GM12878 (cell line): Measurements from ENCODE around the gene NHEJ1. TPM values are rescaled to one million over a fixed set of nuclear protein-coding genes. Genes with fewer than 3 reads are reported as not detected.

Experiments
- ATAC-seq: fragments of 200-7000 bp; cut with Tn5 transposase; 3 replicates; pipeline ENCODE4 v1.9.1; 2020; ENCODE audit warnings: mild to moderate bottlenecking, moderate library complexity
- BruUV-seq: library from RNA; stranded (reverse); fragments of 400-500 nt; replicated peaks from 2 replicates; lab custom pipeline; 2021; lab: Mats Ljungman, UMichigan
- CTCF ChIA-PET: fragments of 300-600 bp; sonication (Branson Sonifier 250); formaldehyde crosslinking; extraction: SDS; loops from one replicate; lab custom pipeline; 2021; ENCODE audit warnings: inconsistent platforms; lab: Yijun Ruan, JAX
- POLR2A ChIA-PET: fragments of 350-600 bp; formaldehyde crosslinking; extraction: SDS; loops from one replicate; lab custom pipeline; 2021; ENCODE audit warnings: inconsistent platforms; lab: Charles Lee
- RAD21 ChIA-PET: fragments of 300-600 bp; sonication (Branson Sonifier 250); formaldehyde crosslinking; loops from one replicate; lab custom pipeline; 2023; ENCODE audit warnings: antibody characterized with exemption; ENCODE audit not compliant: unreplicated experiment; lab: Charles Lee
- SMC1A ChIA-PET: fragments of 300-600 bp; sonication (Branson Sonifier 250); formaldehyde crosslinking; loops from one replicate; lab custom pipeline; 2023; ENCODE audit not compliant: unreplicated experiment, uncharacterized antibody; lab: Charles Lee
- DNase-seq: peaks from one replicate; pipeline ENCODE4 v3.0.0-alpha.2; 2011; ENCODE audit warnings: low read depth, low spot score
- FAIRE-seq: peaks from 3 replicates; lab custom pipeline; 2011; peaks lifted over from hg19 to GRCh38; lab: Jason Lieb, UNC
- H2AFZ ChIP-seq: 2 replicates; pipeline ENCODE4 v1.6.0; 2011; ENCODE audit warnings: low read depth, low read length, control low read depth; ENCODE audit not compliant: control insufficient read depth
- H3K27ac ChIP-seq: 2 replicates; pipeline ENCODE4 v1.5.1; 2011; ENCODE audit warnings: control low read depth; ENCODE audit not compliant: control insufficient read depth, insufficient read depth
- H3K27me3 ChIP-seq, 2 experiments: replicated peaks in 1 of 2; 2 replicates each; pipeline versions ENCODE4 v1.6.0 to v1.6.1; 2011; ENCODE audit warnings: low read length in 1 of 2; ENCODE audit not compliant: control insufficient read depth in 2 of 2, insufficient read depth in 2 of 2
- H3K36me3 ChIP-seq, 2 experiments: 2 replicates each; pipeline ENCODE4 v1.5.1; 2011; ENCODE audit warnings: low read length in 1 of 2; ENCODE audit not compliant: control insufficient read depth in 2 of 2, insufficient read depth in 2 of 2
- H3K4me1 ChIP-seq: 2 replicates; pipeline ENCODE4 v1.6.1; 2011; ENCODE audit warnings: mild to moderate bottlenecking, low read length, moderate library complexity, mixed read lengths; ENCODE audit not compliant: control insufficient read depth, insufficient read depth
- H3K4me2 ChIP-seq: 2 replicates; pipeline ENCODE4 v1.6.0; 2011; ENCODE audit warnings: control low read depth; ENCODE audit not compliant: control insufficient read depth, insufficient read depth
- H3K4me3 ChIP-seq: fragments of 200-600 bp; sonication (generic); 2 replicates; pipeline ENCODE4 v1.5.1; 2016
- H3K79me2 ChIP-seq: 2 replicates; pipeline ENCODE4 v1.6.0; 2011; ENCODE audit warnings: low read length; ENCODE audit not compliant: control insufficient read depth, insufficient read depth
- H3K9ac ChIP-seq: 2 replicates; pipeline ENCODE4 v1.8.0; 2011; ENCODE audit warnings: low read length, control low read depth, mixed read lengths; ENCODE audit not compliant: control insufficient read depth, insufficient read depth
- H3K9me3 ChIP-seq: replicated peaks from 3 replicates; pipeline ENCODE4 v1.5.1; 2011; ENCODE audit warnings: mild to moderate bottlenecking, low read length; ENCODE audit not compliant: control insufficient read depth, insufficient read depth
- H4K20me1 ChIP-seq: 2 replicates; pipeline ENCODE4 v1.6.0; 2011; ENCODE audit not compliant: control insufficient read depth, insufficient read depth
- ASH2L ChIP-seq: fragments of 300-600, 200-600 bp; sonication (generic); IDR thresholded peaks from 2 replicates; pipeline ENCODE4 v1.6.1; 2017; ENCODE audit warnings: low read depth, mild to moderate bottlenecking, borderline replicate concordance
- CBX3 ChIP-seq: fragments of 200-600 bp; sonication (generic); IDR thresholded peaks from 2 replicates; pipeline ENCODE4 v1.6.1; 2016; ENCODE audit warnings: low read depth, borderline replicate concordance
- MEF2A ChIP-seq: IDR thresholded peaks from 2 replicates; pipeline ENCODE4 v1.6.1; 2011; ENCODE audit warnings: low read depth, mild to moderate bottlenecking, low read length, moderate library complexity; ENCODE audit not compliant: insufficient read depth
- MXI1 ChIP-seq: fragments of 150-350 bp; IDR thresholded peaks from 2 replicates; pipeline ENCODE4 v1.6.1; 2011; ENCODE audit warnings: low read depth, mild to moderate bottlenecking, inconsistent platforms, low read length, improper control_type of control experiment
- NFXL1 ChIP-seq: fragments of 450-650 bp; IDR thresholded peaks from 2 replicates; pipeline ENCODE4 v1.6.1; 2017; ENCODE audit warnings: antibody characterized with exemption, mild to moderate bottlenecking, borderline replicate concordance
- NRF1 ChIP-seq: conservative IDR thresholded peaks from 2 replicates; pipeline ENCODE4 v1.6.1; 2011; ENCODE audit warnings: mild to moderate bottlenecking, low read depth, low read length, improper control_type of control experiment
- PAX5 ChIP-seq: IDR thresholded peaks from 2 replicates; pipeline ENCODE4 v1.6.1; 2011; ENCODE audit warnings: low read depth, low read length, borderline replicate concordance
- POLR2AphosphoS5 ChIP-seq: IDR thresholded peaks from 2 replicates; pipeline ENCODE4 v1.6.1; 2011; ENCODE audit warnings: mild to moderate bottlenecking, low read length, inconsistent platforms
- SPI1 ChIP-seq: IDR thresholded peaks from 2 replicates; pipeline ENCODE4 v1.6.1; 2011; ENCODE audit warnings: low read depth, mild to moderate bottlenecking, low read length, moderate library complexity, borderline replicate concordance; ENCODE audit not compliant: insufficient read depth
- TCF3 ChIP-seq: IDR thresholded peaks from 2 replicates; pipeline ENCODE4 v1.6.1; 2012; ENCODE audit warnings: low read depth, mild to moderate bottlenecking, low read length, borderline replicate concordance; ENCODE audit not compliant: insufficient read depth
- TCF7 ChIP-seq: IDR thresholded peaks from 2 replicates; pipeline ENCODE4 v1.6.1; 2014; ENCODE audit warnings: antibody characterized with exemption, borderline replicate concordance
- ZNF217 ChIP-seq: fragments of 450-650 bp; IDR thresholded peaks from 2 replicates; pipeline ENCODE4 v1.6.1; 2017; ENCODE audit warnings: antibody characterized with exemption, mild to moderate bottlenecking
- ZSCAN29 ChIP-seq: fragments of 450-650 bp; IDR thresholded peaks from 2 replicates; pipeline ENCODE4 v1.6.1; 2017; ENCODE audit warnings: mild to moderate bottlenecking, moderate library complexity
- WGBS: methylation state at CpG from one replicate; pipeline ENCODE4 v1.1.6; 2016; ENCODE audit warnings: low lambda C conversion rate; ENCODE audit not compliant: insufficient replicate concordance, insufficient coverage; ENCODE audit errors: missing lambda C conversion rate; 5-methylcytosine and 5-hydroxymethylcytosine counted together
- in situ Hi-C: fragments of 300-500 bp; cut with MboI; formaldehyde crosslinking; loops from 9 replicates; pipeline ENCODE4 v1.14.3; 2018; ENCODE audit warnings: mixed read lengths
- intact Hi-C: fragments of 100-400 bp; cut with micrococcal nuclease; formaldehyde crosslinking; loops from one replicate; pipeline ENCODE4 v1.14.2; 2022; ENCODE audit not compliant: unreplicated experiment
- polyA plus RNA-seq, 11 experiments: library from polyadenylated mRNA; depleted of rRNA in 4 of 11; unstranded in 6 of 11; stranded (reverse) in 5 of 11; fragments of >200 nt; fragmentation: Nextera tagmentation in 4 of 11; fragmentation: Illumina TruSeq in 1 of 11; extraction: Ambion mirVana in 4 of 11; extraction: Trizol in 1 of 11; gene quantifications; 1 replicate in 1 of 11; 2 replicates in 10 of 11; pipeline versions ENCODE4 v1.2.1 to v1.2.3, GENCODE V29; 2011 to 2016; ENCODE audit warnings: inconsistent platforms in 2 of 11, missing spikeins in 2 of 11, low read depth in 1 of 11
- total RNA-seq, 4 experiments: library from RNA; depleted of rRNA in 3 of 4; stranded (reverse); fragments of >200 nt in 3 of 4; fragmentation: Illumina TruSeq in 1 of 4; extraction: Trizol in 1 of 4; gene quantifications; 2 replicates each; pipeline versions ENCODE4 v1.2.1 to v1.2.3, GENCODE V29; 2013 to 2021
- TF ChIP-seq, protein P1 (sequence below): fragments of 450-650 bp; IDR thresholded peaks from 2 replicates; pipeline ENCODE4 v1.6.1; 2016; ENCODE audit warnings: mild to moderate bottlenecking, moderate library complexity, borderline replicate concordance
- TF ChIP-seq, protein P2 (sequence below): IDR thresholded peaks from 2 replicates; pipeline ENCODE4 v1.6.1; 2011; ENCODE audit warnings: borderline replicate concordance, low read depth, mild to moderate bottlenecking, moderate library complexity, mixed read lengths, low read length; ENCODE audit not compliant: insufficient read depth; ENCODE audit errors: extremely low read length
- TF ChIP-seq, protein P3 (sequence below): IDR thresholded peaks from 2 replicates; pipeline ENCODE4 v1.6.1; 2012; ENCODE audit warnings: low read depth, low read length, improper control_type of control experiment

The NHEJ1 gene
- total and polyA plus RNA-seq, 10 of the 15 experiments (the other 5 are each of a cell fraction or from before 2014, with no cell fraction given) = 11.8 to 20.2 (median 17.0) TPM

DNA sequence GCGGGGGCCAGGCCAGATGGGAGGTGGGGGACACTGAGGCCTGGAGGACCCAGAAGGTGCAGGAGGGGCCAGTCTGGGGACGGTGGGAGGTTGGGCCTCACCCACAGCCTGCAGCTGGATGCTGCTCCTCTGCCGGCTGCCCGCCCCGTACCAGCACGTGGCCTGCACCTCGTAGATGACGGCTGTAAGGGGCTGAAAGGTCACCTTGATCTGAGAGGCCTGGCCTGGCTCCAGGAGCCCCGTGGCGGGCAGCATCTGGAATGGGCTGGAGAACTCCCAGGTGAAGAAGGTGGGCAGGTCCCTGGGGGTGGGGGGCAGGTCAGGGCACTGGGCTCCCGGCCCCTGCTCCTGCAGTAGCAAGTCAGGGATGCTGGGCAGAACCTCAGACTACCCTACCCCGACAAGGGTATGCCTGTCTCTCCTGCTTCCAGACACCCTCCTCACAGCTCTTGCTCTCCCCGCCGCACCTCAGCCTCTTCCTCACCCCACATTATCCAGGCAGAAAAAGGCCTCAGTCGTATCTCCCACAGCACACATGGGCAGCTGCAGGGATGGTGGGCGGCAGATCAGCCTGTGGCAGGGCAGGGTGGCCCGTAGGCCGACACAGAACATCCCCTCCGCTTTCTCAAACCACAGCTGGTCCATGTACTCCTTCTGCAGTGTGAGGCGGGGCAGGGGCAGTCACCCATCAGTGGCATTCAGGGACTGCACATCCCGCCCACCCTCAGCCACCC is 129.4 kb downstream of the NHEJ1 start:
- intact Hi-C loops = no loop called here
- no peak overlapping the region for H3K4me2 ChIP-seq
- ChIA-PET POLR2A (no interaction called here), CTCF (interaction anchor here (1.6 to 6.6 kb wide), 3 partner anchors 36 to 124 kb away, joined by 4 to 100 read pairs (median 13); no protein-coding TSS in a partner anchor), RAD21 (interaction anchor here (1.3 to 3.1 kb wide), 2 partner anchors 88 to 122 kb away, joined by 4 to 41 read pairs; no protein-coding TSS in a partner anchor), SMC1A (no interaction called here)
- no peak for FAIRE-seq
- no peaks in the 10 kb centered on the region for H3K9me3 ChIP-seq
- H3K27me3 ChIP-seq = no peaks in the 10 kb centered on the region; a peak in 2 of 4 replicates
- H4K20me1 ChIP-seq = no peaks in the 10 kb centered on the region
- no peak overlapping the region for H3K27ac ChIP-seq
- DNase-seq = no peak
- in situ Hi-C loops = no loop called here
- no peak overlapping the region for H3K9ac ChIP-seq
- no peaks in the 10 kb centered on the region for H3K36me3 ChIP-seq
- H2AFZ ChIP-seq = no peak overlapping the region
- H3K4me1 ChIP-seq = no peaks in the 10 kb centered on the region
- ATAC-seq = no peak
- H3K79me2 ChIP-seq = no peaks in the 10 kb centered on the region
- BruUV-seq = no TSS peak
- WGBS = 36% methylated on average over 20 of the region's 21 CpGs
- H3K4me3 ChIP-seq = no peak overlapping the region
- TF ChIP-seq, protein P1, sequence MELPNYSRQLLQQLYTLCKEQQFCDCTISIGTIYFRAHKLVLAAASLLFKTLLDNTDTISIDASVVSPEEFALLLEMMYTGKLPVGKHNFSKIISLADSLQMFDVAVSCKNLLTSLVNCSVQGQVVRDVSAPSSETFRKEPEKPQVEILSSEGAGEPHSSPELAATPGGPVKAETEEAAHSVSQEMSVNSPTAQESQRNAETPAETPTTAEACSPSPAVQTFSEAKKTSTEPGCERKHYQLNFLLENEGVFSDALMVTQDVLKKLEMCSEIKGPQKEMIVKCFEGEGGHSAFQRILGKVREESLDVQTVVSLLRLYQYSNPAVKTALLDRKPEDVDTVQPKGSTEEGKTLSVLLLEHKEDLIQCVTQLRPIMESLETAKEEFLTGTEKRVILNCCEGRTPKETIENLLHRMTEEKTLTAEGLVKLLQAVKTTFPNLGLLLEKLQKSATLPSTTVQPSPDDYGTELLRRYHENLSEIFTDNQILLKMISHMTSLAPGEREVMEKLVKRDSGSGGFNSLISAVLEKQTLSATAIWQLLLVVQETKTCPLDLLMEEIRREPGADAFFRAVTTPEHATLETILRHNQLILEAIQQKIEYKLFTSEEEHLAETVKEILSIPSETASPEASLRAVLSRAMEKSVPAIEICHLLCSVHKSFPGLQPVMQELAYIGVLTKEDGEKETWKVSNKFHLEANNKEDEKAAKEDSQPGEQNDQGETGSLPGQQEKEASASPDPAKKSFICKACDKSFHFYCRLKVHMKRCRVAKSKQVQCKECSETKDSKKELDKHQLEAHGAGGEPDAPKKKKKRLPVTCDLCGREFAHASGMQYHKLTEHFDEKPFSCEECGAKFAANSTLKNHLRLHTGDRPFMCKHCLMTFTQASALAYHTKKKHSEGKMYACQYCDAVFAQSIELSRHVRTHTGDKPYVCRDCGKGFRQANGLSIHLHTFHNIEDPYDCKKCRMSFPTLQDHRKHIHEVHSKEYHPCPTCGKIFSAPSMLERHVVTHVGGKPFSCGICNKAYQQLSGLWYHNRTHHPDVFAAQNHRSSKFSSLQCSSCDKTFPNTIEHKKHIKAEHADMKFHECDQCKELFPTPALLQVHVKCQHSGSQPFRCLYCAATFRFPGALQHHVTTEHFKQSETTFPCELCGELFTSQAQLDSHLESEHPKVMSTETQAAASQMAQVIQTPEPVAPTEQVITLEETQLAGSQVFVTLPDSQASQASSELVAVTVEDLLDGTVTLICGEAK = no peak
- TF ChIP-seq, protein P2, sequence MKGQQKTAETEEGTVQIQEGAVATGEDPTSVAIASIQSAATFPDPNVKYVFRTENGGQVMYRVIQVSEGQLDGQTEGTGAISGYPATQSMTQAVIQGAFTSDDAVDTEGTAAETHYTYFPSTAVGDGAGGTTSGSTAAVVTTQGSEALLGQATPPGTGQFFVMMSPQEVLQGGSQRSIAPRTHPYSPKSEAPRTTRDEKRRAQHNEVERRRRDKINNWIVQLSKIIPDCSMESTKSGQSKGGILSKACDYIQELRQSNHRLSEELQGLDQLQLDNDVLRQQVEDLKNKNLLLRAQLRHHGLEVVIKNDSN = no peak
- TF ChIP-seq ZSCAN29 (no peak), ZNF217 (no peak), POLR2AphosphoS5 (no peak), TCF7 (no peak), MXI1 (no peak), ASH2L (no peak), NRF1 (no peak), TCF3 (no peak), NFXL1 (no peak), MEF2A (no peak), CBX3 (no peak), SPI1 (no peak), PAX5 (no peak)
- TF ChIP-seq, protein P3, sequence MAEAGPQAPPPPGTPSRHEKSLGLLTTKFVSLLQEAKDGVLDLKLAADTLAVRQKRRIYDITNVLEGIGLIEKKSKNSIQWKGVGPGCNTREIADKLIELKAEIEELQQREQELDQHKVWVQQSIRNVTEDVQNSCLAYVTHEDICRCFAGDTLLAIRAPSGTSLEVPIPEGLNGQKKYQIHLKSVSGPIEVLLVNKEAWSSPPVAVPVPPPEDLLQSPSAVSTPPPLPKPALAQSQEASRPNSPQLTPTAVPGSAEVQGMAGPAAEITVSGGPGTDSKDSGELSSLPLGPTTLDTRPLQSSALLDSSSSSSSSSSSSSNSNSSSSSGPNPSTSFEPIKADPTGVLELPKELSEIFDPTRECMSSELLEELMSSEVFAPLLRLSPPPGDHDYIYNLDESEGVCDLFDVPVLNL = no peak
